ENCODE results near the gene GUCY2F. TPM values are rescaled to one million over a fixed set of nuclear protein-coding genes. Genes with fewer than 3 reads are reported as not detected.

The GUCY2F gene
- not detected for total RNA-seq
- polyA plus RNA-seq = not detected
- long read RNA-seq, donor 1 = 0 reads
- long read RNA-seq, donor 2 = 0 reads
- long read RNA-seq, donor 3 = 0 reads
- long read RNA-seq, donor 4 = 0 reads

GRCh38 chrX:109481986-109482385 lies at the start of gene GUCY2F:
Gene GUCY2F, minus strand, starts transcription at chrX:109482086. Its CDS starts 6,150 bp downstream, at chrX:109475936.
- Histone ChIP-seq H3K27ac (ENCODE audit: low read length) (no peak within 1 kb of the TSS), H3K27me3 (ENCODE audit: control insufficient read depth, insufficient read depth) (no peaks in the 10 kb centered on the region), H3K9me3 (ENCODE audit: control insufficient read depth, low read length) (no peaks in the 10 kb centered on the region), H3K4me1 (ENCODE audit: control insufficient read depth, insufficient read depth, low read length) (no peaks in the 10 kb centered on the region), H3K4me3 (ENCODE audit: low read length) (no peak within 1 kb of the TSS)
- WGBS = 78% methylated on average over 4 of the region's 4 CpGs
- intact Hi-C loops (cut with DNase I) = loop anchor here in 2 of 4 donors (10.0 kb wide), 2 partner anchors 153 to 413 kb away; no protein-coding TSS in a partner anchor
- ATAC-seq (no peak), DNase-seq (no peak)

DNA sequence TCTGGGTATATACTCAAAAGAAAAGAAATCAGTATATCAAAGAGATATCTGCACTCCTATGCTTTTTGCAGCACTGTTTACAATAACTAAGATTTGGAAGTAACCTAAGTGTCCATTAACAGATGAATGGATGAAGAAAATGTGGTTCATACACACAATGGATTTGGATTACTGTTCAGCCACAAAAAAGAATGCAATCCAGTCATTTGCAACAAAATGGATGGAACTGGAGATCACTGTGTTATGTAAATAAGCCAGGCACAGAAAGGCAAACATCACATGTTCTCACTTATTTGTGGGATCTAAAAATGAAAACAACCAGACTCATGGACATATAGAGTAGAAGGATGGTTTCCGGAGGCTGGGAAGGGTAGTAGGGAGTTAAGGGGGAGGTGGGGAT lies 37.1 kb upstream of the GUCY2F start:
- DNase-seq = no peak
- WGBS = 90% methylated on average over 1 of the region's 1 CpG
- H3K4me1 ChIP-seq (ENCODE audit: control insufficient read depth, insufficient read depth, low read length) = no peaks in the 10 kb centered on the region
- no peaks in the 10 kb centered on the region for H3K27me3 ChIP-seq (ENCODE audit: control insufficient read depth, insufficient read depth)
- no peak for ATAC-seq
- H3K9me3 ChIP-seq (ENCODE audit: control insufficient read depth, low read length) = no peaks in the 10 kb centered on the region
- H3K4me3 ChIP-seq (ENCODE audit: low read length) = no peak overlapping the region
- H3K27ac ChIP-seq (ENCODE audit: low read length) = no peak overlapping the region
- intact Hi-C loops (cut with DNase I) = no loop called here

DNA sequence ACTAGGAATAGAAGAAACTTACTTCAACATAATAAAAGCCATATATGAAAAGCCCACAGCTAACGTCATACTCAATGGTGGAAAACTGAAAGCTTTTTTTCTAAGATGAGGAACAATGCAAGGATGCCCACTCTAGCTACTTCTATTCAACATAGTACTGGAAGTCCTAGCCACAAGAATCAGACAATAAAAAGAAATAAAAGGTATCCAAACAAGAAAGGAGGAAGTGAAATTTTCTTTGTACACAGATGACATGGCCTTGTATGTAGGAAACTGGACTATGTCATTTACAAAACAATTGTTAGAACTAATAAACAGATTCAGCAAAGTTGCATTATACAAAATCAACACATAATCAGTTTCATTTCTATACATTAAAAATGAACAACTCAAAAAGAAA lies 29.2 kb upstream of the GUCY2F start:
- 64% methylated on average over 1 of the region's 1 CpG for WGBS
- no peaks in the 10 kb centered on the region for H3K27me3 ChIP-seq (ENCODE audit: control insufficient read depth, insufficient read depth)
- no peaks in the 10 kb centered on the region for H3K4me1 ChIP-seq (ENCODE audit: control insufficient read depth, insufficient read depth, low read length)
- intact Hi-C loops (cut with DNase I) = no loop called here
- ATAC-seq (no peak), DNase-seq (no peak)
- no peak overlapping the region for H3K4me3 ChIP-seq (ENCODE audit: low read length)
- H3K27ac ChIP-seq (ENCODE audit: low read length) = no peak overlapping the region
- H3K9me3 ChIP-seq (ENCODE audit: control insufficient read depth, low read length) = no peaks in the 10 kb centered on the region

DNA sequence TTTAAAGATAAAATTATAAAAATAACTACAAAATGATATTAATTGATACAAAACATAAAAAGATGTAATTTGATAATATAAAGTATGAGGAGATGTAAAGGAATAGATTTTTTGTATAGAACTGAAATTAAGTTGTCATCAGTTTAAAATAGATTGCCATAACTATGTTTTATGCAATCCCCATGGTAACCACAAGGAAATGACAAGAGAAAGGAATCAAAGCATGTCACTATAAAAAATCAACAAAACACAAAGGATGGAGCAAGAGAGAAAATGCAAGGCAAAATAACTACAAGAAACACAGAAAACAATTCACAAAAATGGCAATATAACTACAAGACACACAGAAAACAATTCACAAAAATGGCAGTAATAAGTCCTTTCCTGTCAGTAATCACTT lies 27.0 kb upstream of the GUCY2F start:
- intact Hi-C loops (cut with DNase I) = no loop called here
- DNase-seq = no peak
- no peak for ATAC-seq
- no peak overlapping the region for H3K27ac ChIP-seq (ENCODE audit: low read length)
- no peak overlapping the region for H3K4me3 ChIP-seq (ENCODE audit: low read length)
- H3K4me1 ChIP-seq (ENCODE audit: control insufficient read depth, insufficient read depth, low read length) = no peaks in the 10 kb centered on the region
- no peaks in the 10 kb centered on the region for H3K9me3 ChIP-seq (ENCODE audit: control insufficient read depth, low read length)
- H3K27me3 ChIP-seq (ENCODE audit: control insufficient read depth, insufficient read depth) = no peaks in the 10 kb centered on the region

DNA sequence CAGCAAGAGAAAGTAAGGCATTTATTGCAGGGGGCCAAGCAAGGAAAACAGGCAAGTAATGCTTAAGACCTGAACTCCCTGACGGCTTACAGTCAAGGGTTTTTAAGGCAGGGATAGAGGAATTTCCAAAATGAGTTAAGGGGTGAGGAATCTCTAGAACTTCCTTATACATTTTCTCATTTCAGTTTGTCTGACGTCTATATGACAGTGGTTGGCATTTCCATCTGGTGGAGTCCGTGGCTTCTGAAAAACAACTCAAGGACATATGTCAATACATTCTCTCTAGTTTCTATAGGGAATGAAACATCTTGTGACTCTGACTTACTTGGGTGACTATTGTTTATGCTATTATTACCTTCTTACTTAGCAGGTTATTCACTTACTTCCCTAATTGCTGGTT lies 19.3 kb upstream of the GUCY2F start:
- WGBS = 65% methylated on average over 3 of the region's 3 CpGs
- DNase-seq (no peak), ATAC-seq (no peak)
- Histone ChIP-seq H3K4me3 (ENCODE audit: low read length) (no peak overlapping the region), H3K27me3 (ENCODE audit: control insufficient read depth, insufficient read depth) (no peaks in the 10 kb centered on the region), H3K4me1 (ENCODE audit: control insufficient read depth, insufficient read depth, low read length) (no peaks in the 10 kb centered on the region), H3K9me3 (ENCODE audit: control insufficient read depth, low read length) (no peaks in the 10 kb centered on the region), H3K27ac (ENCODE audit: low read length) (no peak overlapping the region)
- intact Hi-C loops (cut with DNase I) = no loop called here

GRCh38 chrX:109498434-109498833 lies 16.5 kb upstream of the GUCY2F start:
- intact Hi-C loops (cut with DNase I) = no loop called here
- 53% methylated on average over 1 of the region's 1 CpG for WGBS
- no peak overlapping the region for H3K27ac ChIP-seq (ENCODE audit: low read length)
- H3K4me3 ChIP-seq (ENCODE audit: low read length) = no peak overlapping the region
- DNase-seq = no peak
- ATAC-seq = no peak
- H3K9me3 ChIP-seq (ENCODE audit: control insufficient read depth, low read length) = no peaks in the 10 kb centered on the region
- H3K27me3 ChIP-seq (ENCODE audit: control insufficient read depth, insufficient read depth) = no peaks in the 10 kb centered on the region
- no peaks in the 10 kb centered on the region for H3K4me1 ChIP-seq (ENCODE audit: control insufficient read depth, insufficient read depth, low read length)

GRCh38 chrX:109489174-109489573 lies 7.3 kb upstream of the GUCY2F start:
- intact Hi-C loops (cut with DNase I) = loop anchor here in 3 of 4 donors (5.0 to 10.0 kb wide), 3 partner anchors 143 to 406 kb away; no protein-coding TSS in a partner anchor
- no peaks in the 10 kb centered on the region for H3K9me3 ChIP-seq (ENCODE audit: control insufficient read depth, low read length)
- WGBS = 93% methylated on average over 2 of the region's 2 CpGs
- no peak overlapping the region for H3K27ac ChIP-seq (ENCODE audit: low read length)
- H3K27me3 ChIP-seq (ENCODE audit: control insufficient read depth, insufficient read depth) = no peaks in the 10 kb centered on the region
- no peak overlapping the region for H3K4me3 ChIP-seq (ENCODE audit: low read length)
- ATAC-seq (no peak), DNase-seq (no peak)
- no peaks in the 10 kb centered on the region for H3K4me1 ChIP-seq (ENCODE audit: control insufficient read depth, insufficient read depth, low read length)

- DNase-seq = no peak
- Histone ChIP-seq H3K27ac (ENCODE audit: low read length) (no peak overlapping the region), H3K9me3 (ENCODE audit: control insufficient read depth, low read length) (no peaks in the 10 kb centered on the region), H3K4me1 (ENCODE audit: control insufficient read depth, insufficient read depth, low read length) (no peaks in the 10 kb centered on the region), H3K27me3 (ENCODE audit: control insufficient read depth, insufficient read depth) (no peaks in the 10 kb centered on the region), H3K4me3 (ENCODE audit: low read length) (no peak overlapping the region)
- 31% methylated on average over 4 of the region's 4 CpGs for WGBS
- no peak for ATAC-seq
- intact Hi-C loops (cut with DNase I) = loop anchor here (2.0 to 10.0 kb wide), 4 partner anchors 139 to 407 kb away; no protein-coding TSS in a partner anchor
These were observed 5.8 kb upstream of the GUCY2F start for GRCh38 chrX:109487640-109488039.

DNA sequence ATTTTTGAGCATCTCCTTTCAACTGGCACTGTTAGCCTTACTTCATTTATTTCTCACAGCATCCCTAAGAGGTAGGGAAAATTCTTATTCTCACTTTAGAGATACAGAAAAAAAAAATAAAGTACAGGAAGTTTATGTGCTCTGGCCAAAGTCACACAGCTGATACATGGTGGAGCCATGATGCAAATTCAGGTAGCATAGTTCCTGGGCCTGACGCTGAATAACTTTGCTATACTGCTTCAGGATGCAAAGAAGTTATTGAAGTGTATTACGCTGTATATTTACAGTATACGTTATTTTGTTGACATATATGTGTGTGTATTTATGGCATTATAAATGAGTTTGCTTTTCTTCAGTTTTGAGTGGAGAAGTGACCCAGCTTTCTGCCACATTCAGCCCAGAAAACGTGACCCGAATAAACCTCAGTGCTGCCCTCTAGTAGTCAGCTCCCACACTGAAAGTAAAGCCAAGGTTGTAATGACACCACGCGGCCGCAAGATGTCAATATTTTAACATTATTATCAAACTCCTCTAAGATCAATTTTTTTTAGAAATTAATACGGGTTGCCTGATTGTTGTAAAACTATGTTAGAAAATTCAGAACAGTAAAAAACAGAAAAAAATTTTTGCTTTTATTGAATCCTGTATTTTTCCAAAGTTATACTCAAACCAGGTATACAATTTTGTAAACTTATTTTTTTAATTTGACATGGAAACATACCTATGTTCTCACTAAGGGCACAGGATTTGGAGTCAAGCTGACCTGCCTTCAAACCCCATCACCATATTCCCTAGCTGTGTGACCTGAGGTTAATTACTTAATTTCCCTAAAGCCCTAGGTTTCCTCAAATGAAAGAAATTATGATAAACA lies 3.8 kb upstream of the GUCY2F start:
- intact Hi-C loops (cut with DNase I) = loop anchor here (2.0 to 10.0 kb wide), 4 partner anchors 141 to 409 kb away; no protein-coding TSS in a partner anchor
- Histone ChIP-seq H3K9me3 (ENCODE audit: control insufficient read depth, low read length) (no peaks in the 10 kb centered on the region), H3K4me3 (ENCODE audit: low read length) (no peak overlapping the region), H3K4me1 (ENCODE audit: control insufficient read depth, insufficient read depth, low read length) (no peaks in the 10 kb centered on the region), H3K27me3 (ENCODE audit: control insufficient read depth, insufficient read depth) (no peaks in the 10 kb centered on the region), H3K27ac (ENCODE audit: low read length) (no peak overlapping the region)
- WGBS = 11% methylated on average over 9 of the region's 9 CpGs
- ATAC-seq = peak in 1 of 2 donors; percentile 53
- DNase-seq = peak; percentile 30 to 61 (median 53)

GRCh38 chrX:109484886-109485285 lies 3.0 kb upstream of the GUCY2F start:
- Histone ChIP-seq H3K9me3 (ENCODE audit: control insufficient read depth, low read length) (no peaks in the 10 kb centered on the region), H3K4me3 (ENCODE audit: low read length) (no peak overlapping the region), H3K27me3 (ENCODE audit: control insufficient read depth, insufficient read depth) (no peaks in the 10 kb centered on the region), H3K27ac (ENCODE audit: low read length) (no peak overlapping the region), H3K4me1 (ENCODE audit: control insufficient read depth, insufficient read depth, low read length) (no peaks in the 10 kb centered on the region)
- WGBS = 98% methylated on average over 1 of the region's 1 CpG
- intact Hi-C loops (cut with DNase I) = loop anchor here in 3 of 4 donors (5.0 to 10.0 kb wide), 3 partner anchors 147 to 410 kb away; no protein-coding TSS in a partner anchor
- ATAC-seq (no peak), DNase-seq (no peak)

GRCh38 chrX:109475174-109475891 lies 6.6 kb downstream of the GUCY2F start:
- H3K9me3 ChIP-seq (ENCODE audit: control insufficient read depth, low read length) = no peaks in the 10 kb centered on the region
- peak overlapping the region; percentile 28 for H3K4me3 ChIP-seq (ENCODE audit: low read length)
- 5% methylated on average over 23 of the region's 23 CpGs for WGBS
- peaks cover 1% of the 10 kb centered on the region for H3K4me1 ChIP-seq (ENCODE audit: control insufficient read depth, insufficient read depth, low read length)
- peak; percentile 72 to 78 for ATAC-seq
- H3K27ac ChIP-seq (ENCODE audit: low read length) = no peak overlapping the region
- intact Hi-C loops (cut with DNase I) = no loop called here
- DNase-seq = peak; percentile 28 to 58 (median 45)
- H3K27me3 ChIP-seq (ENCODE audit: control insufficient read depth, insufficient read depth) = no peaks in the 10 kb centered on the region
